SK-N-SH (cell line): Measurements from ENCODE around the gene CXXC1. TPM values are rescaled to one million over a fixed set of nuclear protein-coding genes. Genes with fewer than 3 reads are reported as not detected.

Source experiments
- CTCF ChIA-PET: fragments of 300-600, 350-600 bp; formaldehyde crosslinking; extraction: SDS; loops from one replicate; lab custom pipeline; 2021; lab: Yijun Ruan, JAX
- POLR2A ChIA-PET: fragments of 350-600 bp; sonication (Branson Sonifier 250); formaldehyde crosslinking; extraction: SDS; loops from one replicate; lab custom pipeline; 2020; ENCODE audit warnings: antibody characterized with exemption, inconsistent platforms; lab: Yijun Ruan, JAX
- DNase-seq: peaks from one replicate; pipeline ENCODE4 v3.0.0; 2012
- H2AFZ ChIP-seq: fragments of 200-600 bp; sonication (generic); 2 replicates; pipeline ENCODE4 v1.8.1; 2016; ENCODE audit warnings: antibody characterized with exemption, mild to moderate bottlenecking, low read depth
- H3F3A ChIP-seq: fragments of 200-600 bp; sonication (generic); replicated peaks from 2 replicates; pipeline ENCODE3; 2016; ENCODE audit warnings: antibody characterized with exemption, mild to moderate bottlenecking; ENCODE audit not compliant: insufficient read depth
- H3K27ac ChIP-seq, 2 experiments: fragments of 200-500 bp in 1 of 2; fragments of 200-600 bp in 1 of 2; sonication (Bioruptor generic) in 1 of 2; sonication (generic), shearing (Covaris generic) in 1 of 2; 2 replicates each; pipeline versions ENCODE4 v1.5.1 to v1.6.1; 2014 to 2016; ENCODE audit warnings: low read depth in 2 of 2, inconsistent platforms in 1 of 2, low read length in 1 of 2, mild to moderate bottlenecking in 1 of 2, mixed read lengths in 1 of 2
- H3K27me3 ChIP-seq: fragments of 200-600 bp; sonication (generic), shearing (Covaris generic); 2 replicates; pipeline ENCODE4 v1.6.1; 2016; ENCODE audit warnings: mixed run types; ENCODE audit not compliant: insufficient read depth
- H3K36me3 ChIP-seq, 2 experiments: fragments of 200-500 bp in 1 of 2; fragments of 200-600 bp in 1 of 2; sonication (Bioruptor generic) in 1 of 2; sonication (generic) in 1 of 2; replicated peaks in 1 of 2; 2 replicates each; pipeline versions ENCODE3 to v1.5.1; 2014 to 2016; ENCODE audit warnings: low read length in 1 of 2, mild to moderate bottlenecking in 1 of 2; ENCODE audit not compliant: insufficient read depth in 2 of 2, control insufficient read depth in 1 of 2
- H3K4me1 ChIP-seq, 2 experiments: fragments of 200-500 bp in 1 of 2; fragments of 200-600 bp in 1 of 2; sonication (Bioruptor generic) in 1 of 2; sonication (generic), shearing (Covaris generic) in 1 of 2; 2 replicates each; pipeline versions ENCODE4 v1.5.1 to v1.6.1; 2014 to 2016; ENCODE audit warnings: low read depth in 1 of 2, low read length in 1 of 2, mixed run types in 1 of 2; ENCODE audit not compliant: insufficient read depth in 2 of 2, control insufficient read depth in 1 of 2
- H3K4me2 ChIP-seq: fragments of 200-600 bp; sonication (generic), shearing (Covaris generic); 2 replicates; pipeline ENCODE4 v1.6.1; 2017; ENCODE audit warnings: mixed run types
- H3K4me3 ChIP-seq, 2 experiments: fragments of 200-500 bp in 1 of 2; fragments of 200-600 bp in 1 of 2; sonication (Bioruptor generic) in 1 of 2; sonication (generic), shearing (Covaris generic) in 1 of 2; 2 replicates each; pipeline versions ENCODE4 v1.5.1 to v1.8.1; 2014 to 2016; ENCODE audit warnings: low read depth in 2 of 2, inconsistent platforms in 1 of 2, low read length in 1 of 2, mild to moderate bottlenecking in 1 of 2, mixed read lengths in 1 of 2, moderate library complexity in 1 of 2
- H3K79me2 ChIP-seq: fragments of 200-600 bp; sonication (generic); 2 replicates; pipeline ENCODE4 v1.8.1; 2017; ENCODE audit warnings: mild to moderate bottlenecking; ENCODE audit not compliant: insufficient read depth
- H3K9ac ChIP-seq: fragments of 200-600 bp; sonication (generic); 2 replicates; pipeline ENCODE4 v1.6.1; 2017; ENCODE audit warnings: mixed run types
- H3K9me2 ChIP-seq: fragments of 200-600 bp; sonication (generic); 2 replicates; pipeline ENCODE4 v1.6.1; 2017; ENCODE audit warnings: mixed run types
- H3K9me3 ChIP-seq: fragments of 200-600 bp; sonication (generic); 2 replicates; pipeline ENCODE4 v1.6.1; 2017; ENCODE audit warnings: mixed run types, mild to moderate bottlenecking, moderate library complexity
- H4K20me1 ChIP-seq: fragments of 200-600 bp; sonication (generic); 2 replicates; pipeline ENCODE4 v1.6.1; 2017; ENCODE audit warnings: mild to moderate bottlenecking, mixed run types; ENCODE audit not compliant: insufficient read depth
- EP300 ChIP-seq, 2 experiments: IDR thresholded peaks; 2 replicates each; pipeline versions ENCODE4 v1.4.0 to v1.6.1; 2012; ENCODE audit warnings: borderline replicate concordance in 1 of 2, low read depth in 1 of 2, low read length in 1 of 2
- EZH2phosphoT487 ChIP-seq: fragments of 200-600 bp; sonication (generic); IDR thresholded peaks from 2 replicates; pipeline ENCODE4 v1.6.1; 2017; ENCODE audit warnings: low read depth, mixed run types, mild to moderate bottlenecking, antibody characterized with exemption, moderate library complexity, borderline replicate concordance
- FOXM1 ChIP-seq: IDR thresholded peaks from 2 replicates; pipeline ENCODE4 v1.4.0; 2012; ENCODE audit warnings: low read depth, mild to moderate bottlenecking
- MEF2A ChIP-seq: IDR thresholded peaks from 2 replicates; pipeline ENCODE4 v1.4.0; 2012; ENCODE audit warnings: low read depth, borderline replicate concordance
- MXI1 ChIP-seq: IDR thresholded peaks from 2 replicates; pipeline ENCODE4 v1.6.1; 2012; ENCODE audit warnings: mild to moderate bottlenecking, low read depth, low read length, improper control_type of control experiment
- NRF1 ChIP-seq: IDR thresholded peaks from 2 replicates; pipeline ENCODE4 v1.6.1; 2012; ENCODE audit warnings: low read depth, mild to moderate bottlenecking, low read length
- PBX3 ChIP-seq: IDR thresholded peaks from 2 replicates; pipeline ENCODE4; 2012
- POLR2AphosphoS5 ChIP-seq: IDR thresholded peaks from 2 replicates; pipeline ENCODE4 v1.6.1; 2012; ENCODE audit warnings: low read depth, low read length
- REST ChIP-seq: IDR thresholded peaks from 2 replicates; pipeline ENCODE4 v1.6.1; 2012; ENCODE audit warnings: mild to moderate bottlenecking, low read depth, low read length, moderate library complexity
- RXRA ChIP-seq: IDR thresholded peaks from 2 replicates; pipeline ENCODE4 v1.4.0; 2012; ENCODE audit warnings: low read depth, mild to moderate bottlenecking, borderline replicate concordance
- SMC3 ChIP-seq: IDR thresholded peaks from 2 replicates; pipeline ENCODE4 v1.6.1; 2012; ENCODE audit warnings: low read depth, low read length, improper control_type of control experiment
- USF2 ChIP-seq: fragments of 150-350 bp; IDR thresholded peaks from 2 replicates; pipeline ENCODE4 v1.6.1; 2017; ENCODE audit warnings: antibody characterized with exemption, low read length, low read depth, borderline replicate concordance
- WGBS: methylation state at CpG from one replicate; pipeline ENCODE4 v1.1.6; 2017; ENCODE audit warnings: low lambda C conversion rate; 5-methylcytosine and 5-hydroxymethylcytosine counted together
- polyA plus RNA-seq, 3 experiments: library from polyadenylated mRNA; depleted of rRNA; stranded (reverse); fragments of >200 nt; gene quantifications; 2 replicates each; pipeline ENCODE4 v1.2.3, GENCODE V29; 2012

CXXC1 gene
- polyA plus RNA-seq, 1 of the 3 experiments (the other 2 are of a cell fraction): 128 TPM

- TF ChIP-seq EP300 (IDR thresholded peaks at IDR 0.05; ENCODE audit: borderline replicate concordance in 1 of 2, low read depth in 1 of 2, low read length in 1 of 2) (no peak), MEF2A (no peak), PBX3 (no peak), FOXM1 (no peak), EZH2phosphoT487 (no peak), REST (no peak), POLR2AphosphoS5 (no peak), NRF1 (no peak), USF2 (no peak), MXI1 (no peak), RXRA (no peak), SMC3 (no peak)
- Histone ChIP-seq H3K4me3 (peak overlapping the region; percentile 95 to 97; a peak in 3 of 4 replicates), H3K4me1 (peaks cover 0 to 18% of the 10 kb centered on the region in 2 experiments; a peak in 1 of 4 replicates), H3K27me3 (no peaks in the 10 kb centered on the region), H3K27ac (no peak overlapping the region; a peak in 1 of 4 replicates), H3K36me3 (peaks cover 11 to 40% of the 10 kb centered on the region in 2 experiments), H2AFZ (no peak overlapping the region), H3K9me3 (no peaks in the 10 kb centered on the region), H3K79me2 (peaks cover 21% of the 10 kb centered on the region), H3K4me2 (peak overlapping the region; percentile 87), H3F3A (no peaks in the 10 kb centered on the region), H3K9me2 (no peaks in the 10 kb centered on the region), H3K9ac (no peak overlapping the region), H4K20me1 (no peaks in the 10 kb centered on the region)
- ChIA-PET POLR2A (no interaction called here), CTCF (interaction anchor here (0.8 kb wide), 1 partner anchor 71 kb away, joined by 4 read pairs; no protein-coding TSS in a partner anchor)
- WGBS: 94% methylated on average over 13 of the region's 24 CpGs
- no peak for DNase-seq
These were observed 1.7 kb downstream of the CXXC1 start for GRCh38 chr18:50285631-50286321.
